CD4-positive, alpha-beta T cell (primary cell): ENCODE results near the gene PIP4K2A. TPM values are rescaled to one million over a fixed set of nuclear protein-coding genes. Genes with fewer than 3 reads are reported as not detected.

Experiments
- ATAC-seq: fragments of 200-7000 bp; cut with Tn5 transposase; one replicate; pipeline ENCODE4 v1.10.0; 2022; ENCODE audit warnings: mild to moderate bottlenecking; ENCODE audit not compliant: poor library complexity
- CTCF ChIA-PET: fragments of 350-600 bp; sonication (Branson Sonifier 250); formaldehyde crosslinking; loops from one replicate; lab custom pipeline; 2021; ENCODE audit warnings: antibody characterized with exemption, inconsistent platforms; lab: Charles Lee
- POLR2A ChIA-PET: fragments of 350-600 bp; sonication (Branson Sonifier 250); formaldehyde crosslinking; loops from one replicate; lab custom pipeline; 2021; ENCODE audit warnings: antibody characterized with exemption, inconsistent platforms; lab: Charles Lee
- DNase-seq, 14 experiments: peaks; one replicate each; pipeline ENCODE4 v3.0.0-alpha.2; 2013 to 2020; ENCODE audit warnings: mixed read lengths in 2 of 14
- H3K27ac ChIP-seq, 2 donors: one replicate each; pipeline versions ENCODE4 v1.5.1 to v1.7.0; 2013; ENCODE audit warnings: low read length in 2 of 2, low read depth in 1 of 2, mild to moderate bottlenecking in 1 of 2
- H3K27me3 ChIP-seq, 2 experiments: 1 replicate in 1 of 2; 2 replicates in 1 of 2; pipeline versions ENCODE4 v1.6.1 to v1.7.0; 2013; ENCODE audit warnings: low read length in 2 of 2, control low read depth in 1 of 2, mild to moderate bottlenecking in 1 of 2, moderate library complexity in 1 of 2; ENCODE audit not compliant: insufficient read depth in 2 of 2, control insufficient read depth in 1 of 2
- H3K36me3 ChIP-seq: one replicate; pipeline ENCODE4 v1.6.1; 2013; ENCODE audit warnings: low read length, control low read depth; ENCODE audit not compliant: insufficient read depth
- H3K4me1 ChIP-seq: one replicate; pipeline ENCODE4 v1.6.1; 2013; ENCODE audit warnings: low read length, control low read depth; ENCODE audit not compliant: insufficient read depth
- H3K4me3 ChIP-seq: one replicate; pipeline ENCODE4 v1.5.1; 2013; ENCODE audit warnings: mild to moderate bottlenecking, low read length, moderate library complexity
- H3K9me3 ChIP-seq, 2 experiments: 1 replicate in 1 of 2; 2 replicates in 1 of 2; pipeline versions ENCODE4 v1.6.1 to v1.7.0; 2013; ENCODE audit warnings: low read length in 2 of 2, mild to moderate bottlenecking in 2 of 2, control low read depth in 1 of 2, moderate library complexity in 1 of 2; ENCODE audit not compliant: control insufficient read depth in 1 of 2, insufficient read depth in 1 of 2
- H3K27ac Mint-ChIP-seq: one replicate; pipeline ENCODE4 v1.8.0; 2020; ENCODE audit warnings: mixed read lengths
- H3K27me3 Mint-ChIP-seq: one replicate; pipeline ENCODE4 v1.8.0; 2021; ENCODE audit warnings: mixed read lengths
- H3K36me3 Mint-ChIP-seq: one replicate; pipeline ENCODE4 v1.8.0; 2021; ENCODE audit warnings: low read depth, mixed read lengths
- H3K4me1 Mint-ChIP-seq: one replicate; pipeline ENCODE4 v1.8.0; 2021; ENCODE audit warnings: low read depth, mixed read lengths
- H3K4me3 Mint-ChIP-seq: one replicate; pipeline ENCODE4 v1.8.0; 2020; ENCODE audit warnings: mild to moderate bottlenecking, mixed read lengths
- H3K9me3 Mint-ChIP-seq: one replicate; pipeline ENCODE4 v1.8.0; 2020; ENCODE audit warnings: mixed read lengths
- intact Hi-C, 2 experiments: fragments of 100-400 bp; cut with DNase I in 1 of 2; cut with micrococcal nuclease in 1 of 2; formaldehyde crosslinking; loops; one replicate each; pipeline versions ENCODE4 v1.15.1 to v1.9.0; 2023 to 2025; cut with DNase I, micrococcal nuclease
- total RNA-seq, 174 experiments: library from RNA in 2 of 174; stranded (reverse) in 2 of 174; gene quantifications; one replicate each; pipeline ENCODE4 v1.2.3 and lab custom pipeline; 2021 to 2026
- TF ChIP-seq, protein P1 (sequence below): fragments of 200-600 bp; IDR thresholded peaks from one replicate; pipeline ENCODE4 v1.8.0; 2022; ENCODE audit warnings: antibody characterized with exemption, mild to moderate bottlenecking

Gene PIP4K2A
- total RNA-seq, 2 experiments from 2014 or later, result 75.4 to 87.2 TPM

DNA sequence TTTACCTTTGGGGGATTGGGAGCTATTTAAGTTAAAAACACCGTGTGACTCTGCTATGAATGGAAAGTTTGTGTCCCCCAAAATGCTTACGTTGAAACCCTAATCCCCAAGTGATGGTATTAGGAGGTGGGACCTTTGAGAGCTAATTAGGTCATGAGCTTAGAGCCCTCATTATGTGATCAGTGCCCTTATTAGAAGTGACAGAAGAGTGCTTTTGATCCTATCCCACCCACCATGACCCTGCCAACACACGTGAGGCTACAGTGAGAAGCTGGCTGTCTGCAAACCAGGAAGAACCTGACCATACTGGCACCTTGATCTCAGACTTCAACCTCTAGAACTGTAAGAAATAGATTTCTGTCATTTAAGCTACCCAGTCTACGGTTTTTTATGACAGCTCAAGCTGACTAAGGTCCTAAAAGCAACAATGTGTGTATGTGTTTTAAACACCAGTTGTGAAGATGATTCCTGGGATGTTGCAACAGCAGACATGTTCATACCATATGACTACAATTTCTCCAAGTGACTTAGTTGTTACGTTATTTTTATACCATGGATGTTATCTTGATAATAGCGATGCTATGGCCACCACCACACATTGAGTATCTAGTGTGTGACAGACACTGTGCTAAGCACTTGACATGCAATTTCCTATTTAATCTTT is 124.4 kb downstream of the PIP4K2A start:
- intact Hi-C loops, result loop anchor here in 1 of 2 experiments (10.0 kb wide), 1 partner anchor 1095 kb away; no protein-coding TSS in a partner anchor
- Histone ChIP-seq H3K4me3 (no peak overlapping the region), H3K36me3 (peaks cover 79% of the 10 kb centered on the region), H3K27ac (no peak overlapping the region), H3K4me1 (peaks cover 18% of the 10 kb centered on the region), H3K9me3 (no peaks in the 10 kb centered on the region), H3K27me3 (no peaks in the 10 kb centered on the region)
- ATAC-seq (no peak), DNase-seq (no peak)
- Mint-ChIP-seq H3K27me3 (no peaks in the 10 kb centered on the region), H3K9me3 (no peaks in the 10 kb centered on the region), H3K27ac (peak overlapping the region; percentile 17), H3K4me1 (peaks cover 75% of the 10 kb centered on the region), H3K4me3 (no peak overlapping the region), H3K36me3 (peaks cover 88% of the 10 kb centered on the region)
- TF ChIP-seq, protein P1, sequence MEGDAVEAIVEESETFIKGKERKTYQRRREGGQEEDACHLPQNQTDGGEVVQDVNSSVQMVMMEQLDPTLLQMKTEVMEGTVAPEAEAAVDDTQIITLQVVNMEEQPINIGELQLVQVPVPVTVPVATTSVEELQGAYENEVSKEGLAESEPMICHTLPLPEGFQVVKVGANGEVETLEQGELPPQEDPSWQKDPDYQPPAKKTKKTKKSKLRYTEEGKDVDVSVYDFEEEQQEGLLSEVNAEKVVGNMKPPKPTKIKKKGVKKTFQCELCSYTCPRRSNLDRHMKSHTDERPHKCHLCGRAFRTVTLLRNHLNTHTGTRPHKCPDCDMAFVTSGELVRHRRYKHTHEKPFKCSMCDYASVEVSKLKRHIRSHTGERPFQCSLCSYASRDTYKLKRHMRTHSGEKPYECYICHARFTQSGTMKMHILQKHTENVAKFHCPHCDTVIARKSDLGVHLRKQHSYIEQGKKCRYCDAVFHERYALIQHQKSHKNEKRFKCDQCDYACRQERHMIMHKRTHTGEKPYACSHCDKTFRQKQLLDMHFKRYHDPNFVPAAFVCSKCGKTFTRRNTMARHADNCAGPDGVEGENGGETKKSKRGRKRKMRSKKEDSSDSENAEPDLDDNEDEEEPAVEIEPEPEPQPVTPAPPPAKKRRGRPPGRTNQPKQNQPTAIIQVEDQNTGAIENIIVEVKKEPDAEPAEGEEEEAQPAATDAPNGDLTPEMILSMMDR, result no peak
- ChIA-PET POLR2A (interaction anchor here (0.6 to 1.3 kb wide), 5 partner anchors 9 to 114 kb away, joined by 3 to 5 read pairs (median 3); no protein-coding TSS in a partner anchor), CTCF (interaction anchor here (1.6 kb wide), 1 partner anchor 16 kb away, joined by 4 read pairs; no protein-coding TSS in a partner anchor)

DNA sequence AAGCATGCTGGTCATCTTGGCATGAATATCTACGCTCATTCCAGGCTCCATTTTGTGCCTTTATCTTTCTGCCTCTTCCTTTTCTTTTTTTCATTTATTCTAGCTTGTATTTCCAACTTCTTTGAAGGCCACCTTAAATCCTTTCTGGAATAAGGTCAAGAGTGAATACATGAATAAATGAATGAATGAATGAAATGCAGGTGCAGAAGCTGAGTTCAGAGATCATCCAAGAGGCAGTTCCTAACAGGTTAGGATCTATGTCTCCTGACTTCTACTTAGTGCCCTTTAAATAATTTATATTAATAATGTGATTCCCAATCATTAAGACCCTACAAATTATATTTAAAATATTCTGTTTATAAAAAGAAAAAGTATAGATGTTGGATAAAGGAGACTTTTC is 125.9 kb downstream of the PIP4K2A start:
- Mint-ChIP-seq H3K36me3 (peaks cover 92% of the 10 kb centered on the region), H3K4me3 (no peak overlapping the region), H3K9me3 (no peaks in the 10 kb centered on the region), H3K27me3 (no peaks in the 10 kb centered on the region), H3K27ac (peak overlapping the region; percentile 58), H3K4me1 (peaks cover 76% of the 10 kb centered on the region)
- H3K9me3 ChIP-seq, result no peaks in the 10 kb centered on the region
- ATAC-seq (no peak), DNase-seq (no peak)
- no peak overlapping the region for H3K4me3 ChIP-seq
- TF ChIP-seq, protein P1, result no peak
- ChIA-PET POLR2A (interaction anchor here (1.2 kb wide), 1 partner anchor 23 kb away, joined by 3 read pairs; no protein-coding TSS in a partner anchor), CTCF (no interaction called here)
- H3K27me3 ChIP-seq, result no peaks in the 10 kb centered on the region
- no peak overlapping the region for H3K27ac ChIP-seq
- intact Hi-C loops, result loop anchor here in 1 of 2 experiments (10.0 kb wide), 1 partner anchor 1094 kb away; no protein-coding TSS in a partner anchor
- H3K4me1 ChIP-seq, result peaks cover 13% of the 10 kb centered on the region
- peaks cover 84% of the 10 kb centered on the region for H3K36me3 ChIP-seq

DNA sequence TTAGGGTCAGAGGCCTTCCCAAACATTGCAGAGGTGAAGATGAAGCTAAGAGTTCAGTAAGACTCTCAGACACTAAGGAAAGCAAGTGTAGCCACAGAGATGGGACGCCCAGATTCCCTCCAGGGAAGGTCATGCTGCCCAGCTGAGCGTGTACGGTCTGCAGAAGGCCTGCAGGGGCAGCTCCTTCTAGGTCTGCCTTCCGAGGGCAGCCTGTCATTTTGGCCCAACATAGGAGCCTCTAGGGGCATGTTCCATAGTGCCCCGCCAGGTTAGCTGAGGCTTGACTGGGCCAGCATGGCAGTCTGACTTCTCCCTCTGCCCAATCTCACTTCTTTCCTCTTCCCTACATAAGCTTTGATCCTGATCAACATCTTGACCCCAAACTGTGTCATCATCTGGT is 130.7 kb downstream of the PIP4K2A start:
- Histone ChIP-seq H3K27me3 (no peaks in the 10 kb centered on the region), H3K27ac (no peak overlapping the region), H3K4me1 (peaks cover 11% of the 10 kb centered on the region), H3K36me3 (peaks cover 83% of the 10 kb centered on the region), H3K4me3 (no peak overlapping the region), H3K9me3 (no peaks in the 10 kb centered on the region)
- ATAC-seq (no peak), DNase-seq (no peak)
- Mint-ChIP-seq H3K27ac (peak overlapping the region; percentile 47), H3K36me3 (peaks cover 92% of the 10 kb centered on the region), H3K27me3 (no peaks in the 10 kb centered on the region), H3K4me3 (no peak overlapping the region), H3K9me3 (no peaks in the 10 kb centered on the region), H3K4me1 (peaks cover 62% of the 10 kb centered on the region)
- TF ChIP-seq, protein P1, result no peak
- POLR2A ChIA-PET, result interaction anchor here (0.6 to 1.1 kb wide), 3 partner anchors 21 to 147 kb away, joined by 3 to 4 read pairs (median 3); no protein-coding TSS in a partner anchor
- intact Hi-C loops, result loop anchor here in 1 of 2 experiments (10.0 kb wide), 1 partner anchor 1089 kb away; no protein-coding TSS in a partner anchor
- CTCF ChIA-PET, result no interaction called here
